Activated naive CD8-positive, alpha-beta T cell treated with anti-CD3 and anti-CD28 coated beads, Interleukin-2, amount 50 U/mL, for 24 hours (primary cell): ENCODE results near the gene IL6ST.

Experiments used
- ATAC-seq: fragments of 150-1000 bp; cut with Tn5 transposase; one replicate; pipeline ENCODE4 v1.10.0; 2021
- DNase-seq: peaks from one replicate; pipeline ENCODE4 v3.0.0; 2021
- H3K27ac Mint-ChIP-seq: one replicate; pipeline ENCODE4 v1.8.0; 2021; ENCODE audit warnings: mild to moderate bottlenecking, mixed read lengths
- H3K27me3 Mint-ChIP-seq: one replicate; pipeline ENCODE4 v1.8.0; 2021; ENCODE audit warnings: mixed read lengths
- H3K36me3 Mint-ChIP-seq: one replicate; pipeline ENCODE4 v1.8.0; 2021; ENCODE audit warnings: low read depth, mixed read lengths
- H3K4me1 Mint-ChIP-seq: one replicate; pipeline ENCODE4 v1.8.0; 2021; ENCODE audit warnings: mixed read lengths
- H3K4me3 Mint-ChIP-seq: one replicate; pipeline ENCODE4 v1.8.0; 2021; ENCODE audit warnings: mild to moderate bottlenecking, moderate library complexity, mixed read lengths
- H3K9me3 Mint-ChIP-seq: one replicate; pipeline ENCODE4 v1.8.0; 2021; ENCODE audit warnings: mixed read lengths

Gene IL6ST

GRCh38 chr5:55894135-55894534 lies 100.6 kb downstream of the IL6ST start:
- H3K27ac Mint-ChIP-seq, result no peak overlapping the region
- ATAC-seq, result no peak
- H3K9me3 Mint-ChIP-seq, result no peaks in the 10 kb centered on the region
- H3K27me3 Mint-ChIP-seq, result peaks cover 10% of the 10 kb centered on the region
- no peak for DNase-seq
- no peak overlapping the region for H3K4me3 Mint-ChIP-seq
- no peaks in the 10 kb centered on the region for H3K36me3 Mint-ChIP-seq
- H3K4me1 Mint-ChIP-seq, result peaks cover 9% of the 10 kb centered on the region

GRCh38 chr5:55892479-55892878 lies 102.3 kb downstream of the IL6ST start:
- peaks cover 7% of the 10 kb centered on the region for H3K27me3 Mint-ChIP-seq
- no peaks in the 10 kb centered on the region for H3K9me3 Mint-ChIP-seq
- ATAC-seq, result no peak
- H3K36me3 Mint-ChIP-seq, result no peaks in the 10 kb centered on the region
- no peak for DNase-seq
- no peak overlapping the region for H3K4me3 Mint-ChIP-seq
- no peak overlapping the region for H3K27ac Mint-ChIP-seq
- peaks cover 7% of the 10 kb centered on the region for H3K4me1 Mint-ChIP-seq

- no peak overlapping the region for H3K4me3 Mint-ChIP-seq
- H3K27me3 Mint-ChIP-seq, result peaks cover 7% of the 10 kb centered on the region
- H3K4me1 Mint-ChIP-seq, result peaks cover 4% of the 10 kb centered on the region
- peak overlapping the region; percentile 46 for H3K27ac Mint-ChIP-seq
- no peaks in the 10 kb centered on the region for H3K9me3 Mint-ChIP-seq
- no peak for DNase-seq
- no peaks in the 10 kb centered on the region for H3K36me3 Mint-ChIP-seq
- no peak for ATAC-seq
Observed at GRCh38 chr5:55888205-55888604, 106.6 kb downstream of the IL6ST start.

- Mint-ChIP-seq H3K4me3 (no peak overlapping the region), H3K27ac (no peak overlapping the region), H3K36me3 (no peaks in the 10 kb centered on the region), H3K4me1 (peaks cover 16% of the 10 kb centered on the region), H3K27me3 (peaks cover 9% of the 10 kb centered on the region), H3K9me3 (peaks cover 3% of the 10 kb centered on the region)
- no peak for ATAC-seq
- no peak for DNase-seq
Observed at GRCh38 chr5:55885359-55885758, 109.4 kb downstream of the IL6ST start.
